NCI-H226 (cell line): ENCODE data around the gene ABCC1.
"Not testable (repeated sequence)": the region's sequence is repeated elsewhere in the genome, so short reads cannot be mapped to it uniquely, and the experiment has no call there.

Experiments
- DNase-seq: peaks from one replicate; pipeline ENCODE4 v3.0.0-alpha.2; 2015

Gene ABCC1

DNA sequence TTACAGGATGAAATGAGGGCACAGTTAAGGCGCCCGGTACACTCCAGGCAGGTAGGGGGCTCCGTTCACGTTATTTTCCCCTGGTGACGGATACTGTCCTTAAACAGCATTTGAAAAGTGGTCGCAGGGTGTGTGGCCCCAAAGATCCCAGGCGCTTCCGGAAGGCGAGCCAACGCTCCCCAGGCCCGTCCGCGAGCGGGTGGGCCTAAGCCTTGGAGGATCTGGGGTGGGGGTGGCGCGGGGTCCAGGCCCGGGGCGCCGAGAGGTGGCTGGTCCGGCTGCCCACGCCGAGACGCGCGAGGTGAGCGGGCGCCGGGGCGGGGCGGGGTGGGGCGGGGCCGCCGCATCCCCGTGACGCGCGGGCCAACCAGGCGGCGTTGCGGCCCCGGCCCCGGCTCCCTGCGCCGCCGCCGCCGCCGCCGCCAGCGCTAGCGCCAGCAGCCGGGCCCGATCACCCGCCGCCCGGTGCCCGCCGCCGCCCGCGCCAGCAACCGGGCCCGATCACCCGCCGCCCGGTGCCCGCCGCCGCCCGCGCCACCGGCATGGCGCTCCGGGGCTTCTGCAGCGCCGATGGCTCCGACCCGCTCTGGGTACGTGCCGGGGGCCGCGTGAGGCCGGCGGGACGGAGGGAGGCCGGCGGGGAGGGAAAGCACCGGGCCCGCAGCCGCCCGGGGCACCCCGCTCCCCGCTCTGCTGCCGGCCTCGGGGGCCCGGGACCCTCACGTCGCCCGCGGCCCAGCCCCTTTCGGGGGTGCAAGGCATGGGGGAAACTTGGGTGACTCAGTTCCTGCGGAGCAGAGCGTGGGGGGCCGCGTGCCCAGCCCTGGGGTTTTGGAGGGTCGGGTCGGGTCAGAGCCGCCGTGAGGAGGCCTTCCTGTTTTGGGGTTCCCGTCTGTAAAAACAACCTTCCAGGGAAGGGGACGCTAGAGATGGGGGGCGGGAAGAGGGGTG is at the start of gene ABCC1:
Gene ABCC1, plus strand, starts transcription at position 407 of the 951 bp plus-strand sequence. Its CDS starts 136 bp downstream, at position 543.
- DNase-seq: peak; percentile 44

DNA sequence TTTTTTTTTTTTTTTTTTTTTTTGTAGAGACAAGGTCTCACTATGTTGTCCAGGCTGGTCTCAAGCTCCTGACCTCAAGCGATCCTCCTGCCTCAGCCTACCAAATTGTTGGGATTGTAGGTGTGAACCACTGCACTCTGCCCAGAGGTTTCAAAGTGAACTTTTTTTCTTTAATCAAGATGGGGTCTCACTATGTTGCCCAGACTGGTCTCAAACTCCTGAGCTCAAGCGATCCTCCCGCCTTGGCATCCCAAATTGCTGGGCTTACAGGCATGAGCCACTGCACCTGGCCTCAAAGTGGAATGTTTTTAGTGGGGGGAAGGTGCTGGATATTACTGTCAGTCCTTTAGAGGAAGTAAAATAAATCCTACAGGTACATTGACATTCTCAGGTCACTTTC is 49.1 kb upstream of the ABCC1 start:
- DNase-seq: no peak

DNA sequence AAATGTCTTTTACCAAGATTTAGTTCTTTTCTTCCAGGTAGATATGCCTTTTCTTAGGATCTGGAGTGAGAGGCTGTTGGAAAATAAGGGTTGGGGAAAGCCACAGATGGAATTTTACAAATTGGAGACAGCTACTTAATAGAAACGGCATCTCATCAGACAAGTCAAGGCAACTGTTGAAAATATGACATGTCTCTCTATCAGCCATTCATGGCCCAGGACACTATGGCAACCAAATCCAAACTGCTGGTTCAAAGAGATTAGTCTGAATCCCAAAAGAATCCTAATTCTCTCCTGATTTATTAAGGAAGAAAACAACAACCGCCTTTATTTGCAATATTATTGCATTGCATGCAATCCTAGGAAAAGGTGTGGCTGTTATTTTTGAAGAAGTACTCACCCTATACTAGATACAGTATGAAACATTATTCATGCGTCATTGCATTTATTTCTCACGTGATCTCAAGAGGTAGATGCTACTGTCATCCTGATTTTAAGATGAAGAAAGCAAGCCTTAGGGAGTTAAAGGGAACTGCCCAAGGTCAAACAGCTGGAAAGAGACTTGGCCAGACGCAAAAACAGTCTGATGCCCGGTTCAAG is 48.4 kb upstream of the ABCC1 start:
- DNase-seq: no peak

DNA sequence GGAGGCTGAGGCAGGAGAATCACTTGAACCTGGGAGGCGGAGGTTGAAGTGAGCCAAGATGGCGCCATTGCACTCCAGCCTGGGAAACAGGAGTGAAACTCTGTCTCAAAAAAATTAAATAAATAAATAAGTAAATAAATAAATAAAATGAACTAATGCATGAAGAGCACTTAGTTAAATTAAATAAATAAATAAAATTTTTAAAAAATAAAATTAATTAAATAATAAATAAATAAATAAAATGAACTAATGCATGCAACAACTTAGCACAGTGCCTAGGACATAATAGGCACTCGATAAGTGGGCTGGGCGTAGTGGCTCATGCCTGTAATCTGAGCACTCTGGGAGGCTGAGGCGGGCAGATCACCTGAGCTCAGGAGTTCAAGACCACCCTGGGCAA is 45.5 kb upstream of the ABCC1 start:
- DNase-seq: no peak

DNA sequence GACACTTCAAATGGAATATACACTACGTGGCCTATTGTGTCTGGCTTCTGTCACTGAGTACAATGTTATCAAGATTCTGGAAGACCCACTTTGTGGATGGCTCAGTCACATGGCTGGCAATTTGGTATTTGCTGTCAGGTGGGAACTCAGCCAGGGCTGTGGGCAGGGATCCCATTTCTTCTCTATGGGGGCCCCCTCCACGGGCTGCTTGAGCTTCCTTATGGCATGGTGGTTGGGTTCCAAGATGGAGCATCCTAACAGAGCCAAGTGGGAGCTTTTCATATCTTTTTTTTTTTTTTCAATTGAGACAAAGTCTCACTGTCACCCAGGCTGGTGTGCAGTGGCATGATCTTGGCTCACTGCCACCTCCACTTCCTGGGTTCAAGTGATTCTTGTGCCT is 43.0 kb upstream of the ABCC1 start:
- DNase-seq: no peak

DNA sequence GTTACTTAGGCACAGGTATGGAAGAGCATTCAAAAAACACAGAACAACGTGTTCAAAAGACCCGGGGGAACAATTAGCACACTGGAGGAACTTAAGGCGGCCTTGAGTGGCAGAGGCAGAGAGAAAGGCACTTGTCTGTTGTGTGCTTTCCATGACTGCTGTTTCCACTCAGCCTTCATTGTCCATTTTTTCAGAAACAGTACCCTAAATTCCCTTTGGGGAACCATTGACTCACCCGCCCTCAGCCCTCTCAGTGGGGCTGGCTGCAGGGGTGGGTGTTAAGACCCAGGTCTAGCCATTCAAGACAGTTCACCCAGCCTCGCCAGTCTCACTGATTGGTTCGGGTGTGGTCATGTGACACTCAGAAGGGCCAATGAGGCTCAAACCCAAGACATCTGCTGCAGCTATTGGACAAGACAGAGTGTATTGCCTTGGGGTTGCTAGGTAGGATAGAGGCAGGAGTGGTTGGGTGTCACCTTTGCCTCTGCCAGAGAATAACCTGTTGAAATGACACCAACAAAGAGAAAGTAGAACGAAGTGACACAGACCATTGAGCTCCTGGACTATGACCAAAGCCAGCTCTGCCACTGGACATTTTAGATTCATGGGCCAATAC is 41.4 kb upstream of the ABCC1 start:
- DNase-seq: peak; percentile 50

DNA sequence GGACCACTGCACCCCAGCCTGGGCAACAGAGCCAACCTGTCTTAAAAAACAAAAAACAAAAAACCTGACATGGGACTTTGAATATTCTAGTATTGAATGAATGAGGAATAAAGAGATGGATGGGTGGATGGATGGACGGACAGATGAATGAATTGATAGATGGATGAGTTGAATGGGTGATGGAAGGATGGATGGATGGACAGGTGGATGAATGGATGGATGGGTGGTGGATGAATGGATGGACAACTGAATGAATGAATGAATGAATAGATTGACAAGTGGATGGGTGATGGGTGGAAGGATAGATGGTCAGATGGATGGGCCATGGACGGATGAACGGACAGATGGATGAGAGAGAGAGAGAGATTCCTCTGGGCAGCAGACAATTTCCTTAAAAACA is 38.2 kb upstream of the ABCC1 start:
- DNase-seq: no peak

DNA sequence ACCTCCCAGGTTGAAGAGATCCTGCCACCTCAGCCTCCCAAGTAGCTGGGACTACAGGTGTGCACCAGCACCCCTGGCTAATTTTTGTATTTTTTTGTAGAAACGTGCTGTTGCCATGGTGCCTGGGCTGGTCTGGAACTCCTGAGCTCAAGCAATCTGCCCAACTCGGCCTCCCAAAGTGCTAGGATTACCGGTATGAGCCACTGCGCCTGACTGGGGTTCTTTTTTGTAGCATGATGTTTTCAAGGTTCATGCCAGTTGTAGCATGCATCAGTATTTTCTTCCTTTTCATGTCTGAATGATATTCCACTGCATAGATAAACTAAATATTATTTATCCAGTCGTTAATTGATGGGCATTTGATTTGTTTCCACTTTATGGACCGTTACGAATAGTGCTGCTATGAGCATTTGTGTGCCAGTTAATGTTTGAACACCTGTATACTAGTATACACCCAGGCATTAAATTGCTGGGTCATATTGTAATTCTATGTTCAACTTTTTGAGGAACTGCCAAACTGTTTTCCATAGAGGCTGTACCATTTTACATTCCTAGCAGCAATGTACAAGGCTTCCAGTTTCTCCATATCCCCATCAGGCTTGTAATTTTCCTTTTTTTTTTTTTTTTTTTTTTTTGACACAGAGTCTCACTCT is 36.2 kb upstream of the ABCC1 start:
- DNase-seq: no peak

DNA sequence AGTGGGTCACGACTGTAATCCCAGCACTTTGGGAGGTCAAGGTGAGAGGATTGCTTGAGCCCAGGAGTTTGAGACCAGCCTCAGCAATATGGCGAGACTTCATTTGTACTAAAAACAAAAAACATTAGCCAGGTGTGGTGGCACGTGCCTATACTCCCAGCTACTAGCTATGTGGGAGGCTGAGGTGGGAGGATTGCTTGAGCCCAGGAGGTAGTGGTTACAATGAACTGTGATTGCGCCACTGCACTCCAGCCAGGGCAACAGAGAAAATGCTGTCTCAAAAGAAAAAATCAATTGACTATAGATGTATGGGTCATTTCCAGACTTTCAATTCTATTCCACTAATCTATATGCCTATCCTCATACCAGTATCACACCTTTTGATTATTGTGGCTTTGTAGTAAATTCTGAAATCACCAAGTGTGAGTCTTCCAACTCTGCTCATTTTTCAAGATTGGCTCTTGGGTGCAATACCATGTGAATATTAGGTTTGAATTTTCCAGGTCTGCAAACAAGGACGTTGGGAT is 33.8 kb upstream of the ABCC1 start:
- no peak for DNase-seq

DNA sequence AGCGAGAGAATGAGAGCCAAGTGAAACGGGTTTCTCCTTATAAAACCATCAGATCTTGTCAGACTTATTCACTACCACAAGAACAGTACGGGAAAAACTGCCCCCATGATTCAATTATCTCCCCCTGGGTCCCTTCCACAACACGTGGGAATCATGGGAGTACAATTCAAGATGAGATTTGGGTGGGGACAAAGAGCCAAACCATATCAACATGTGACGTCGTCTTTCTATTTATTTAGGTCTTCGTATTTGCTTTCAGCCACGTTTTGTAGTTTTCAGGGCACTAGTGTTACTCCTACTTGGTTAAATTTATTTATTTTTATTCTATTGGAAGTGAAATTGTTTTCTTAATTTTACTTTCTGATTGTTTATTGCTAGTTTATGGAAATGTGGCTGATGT is 33.1 kb upstream of the ABCC1 start:
- no peak for DNase-seq

DNA sequence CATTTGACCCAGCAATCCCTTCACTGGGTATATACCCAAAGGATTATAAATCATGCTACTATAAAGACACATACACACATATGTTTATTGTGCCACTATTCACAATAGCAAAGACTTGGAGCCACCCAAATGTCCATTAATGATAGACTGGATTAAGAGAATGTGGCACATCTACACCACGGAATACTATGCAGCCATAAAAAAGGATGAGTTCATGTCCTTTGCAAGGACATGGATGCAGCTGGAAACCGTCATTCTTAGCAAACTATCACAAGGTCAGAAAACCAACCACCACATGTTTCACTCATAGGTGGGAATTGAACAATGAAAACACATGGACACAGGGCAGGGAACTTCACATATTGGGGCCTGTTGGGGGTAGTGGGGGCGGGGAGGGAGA is 31.1 kb upstream of the ABCC1 start:
- DNase-seq: not testable (repeated sequence)

DNA sequence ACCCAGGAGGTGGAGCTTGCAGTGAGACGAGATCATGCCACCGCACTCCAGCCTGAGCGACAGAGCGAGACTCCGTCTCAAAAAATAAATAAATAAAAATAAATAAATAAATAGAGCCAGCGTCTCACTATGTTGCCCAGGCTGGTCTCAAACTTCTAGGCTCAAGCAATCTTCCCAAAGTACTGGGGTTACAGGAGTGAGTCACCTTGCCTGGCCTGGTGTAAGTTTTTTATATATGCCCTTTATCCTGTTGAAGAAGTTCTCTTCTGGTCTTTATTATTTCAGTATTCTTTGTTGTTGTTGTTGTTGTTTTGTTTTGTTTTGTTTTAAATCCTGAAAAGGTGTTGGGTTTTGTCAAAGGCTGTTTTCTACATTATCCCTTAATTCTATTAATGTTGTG is 30.1 kb upstream of the ABCC1 start:
- DNase-seq: no peak

DNA sequence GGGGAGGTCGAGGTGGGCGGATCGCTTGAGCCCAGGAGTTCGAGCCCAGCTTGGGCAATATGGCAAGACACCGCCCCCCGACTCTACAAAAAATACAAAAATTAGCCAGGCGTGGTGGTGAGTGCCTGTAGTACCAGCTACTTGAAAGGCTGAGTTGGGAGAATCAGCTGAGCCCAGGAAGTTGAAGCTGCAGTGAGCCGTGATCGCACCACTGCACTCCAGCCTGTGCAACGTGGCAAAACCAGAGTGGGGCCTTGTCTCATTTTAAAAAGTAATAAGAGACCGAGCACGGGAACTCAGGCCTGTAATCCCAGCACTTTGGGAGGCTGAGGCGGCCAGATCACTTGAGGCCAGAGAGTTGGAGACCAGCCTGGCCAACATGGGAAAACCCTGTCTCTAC is 24.4 kb upstream of the ABCC1 start:
- no peak for DNase-seq

DNA sequence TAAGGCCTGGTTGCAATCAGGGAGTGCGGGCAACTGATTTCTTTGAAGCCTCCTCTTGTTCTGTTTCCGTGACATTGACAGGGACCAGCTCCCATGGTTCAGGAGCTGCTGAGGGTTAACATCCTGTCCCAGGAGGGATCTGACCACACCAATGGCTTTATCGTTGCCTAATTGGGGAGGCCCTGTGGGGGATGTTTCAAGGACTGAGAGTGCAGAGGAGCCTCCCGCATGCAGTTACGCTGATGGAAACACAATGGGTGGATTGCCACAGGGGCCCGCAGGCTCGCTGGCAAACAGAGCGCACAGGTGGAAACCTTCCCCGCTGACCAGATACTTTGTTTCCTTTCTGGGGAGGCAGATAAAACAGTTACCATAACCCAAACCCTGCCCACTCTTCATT is 23.8 kb upstream of the ABCC1 start:
- DNase-seq: no peak

DNA sequence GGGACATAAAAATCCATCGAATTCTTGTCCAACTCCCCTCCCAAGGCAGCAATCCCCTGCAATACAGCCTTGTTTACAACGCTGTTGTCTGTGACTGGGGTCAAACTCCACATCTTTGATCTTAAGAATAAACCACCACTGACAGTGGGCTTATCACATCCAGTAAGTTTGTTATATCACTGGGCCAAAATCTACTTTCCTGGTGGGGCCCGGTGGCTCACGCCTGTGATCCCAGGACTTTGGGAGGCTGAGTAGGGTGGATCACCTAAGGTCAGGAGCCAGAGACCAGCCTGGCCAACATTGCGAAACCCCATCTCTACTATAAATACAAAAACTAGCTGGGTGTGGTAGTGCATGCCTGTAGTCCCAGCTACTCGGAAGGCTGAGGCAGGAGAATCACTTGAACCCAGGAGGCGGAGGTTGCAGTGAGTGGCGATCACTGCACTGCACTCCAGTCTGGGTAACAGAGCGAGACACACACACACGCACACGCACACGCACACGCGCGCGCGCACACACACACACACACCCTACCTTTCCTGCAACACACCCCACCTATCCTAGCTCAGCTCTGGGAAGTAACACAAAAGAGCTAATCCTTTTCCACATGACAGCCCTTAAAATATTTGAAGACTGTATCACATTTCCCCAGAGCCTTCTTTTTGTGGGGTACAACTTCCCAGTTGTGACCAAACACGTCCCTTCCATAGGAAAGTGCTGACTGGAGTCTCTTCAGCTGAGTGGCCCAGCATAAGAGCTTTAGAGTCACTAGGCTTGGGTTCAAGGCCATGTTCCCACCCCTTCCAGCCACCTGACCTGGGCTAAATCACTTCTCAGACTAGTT is 20.9 kb upstream of the ABCC1 start:
- DNase-seq: no peak

DNA sequence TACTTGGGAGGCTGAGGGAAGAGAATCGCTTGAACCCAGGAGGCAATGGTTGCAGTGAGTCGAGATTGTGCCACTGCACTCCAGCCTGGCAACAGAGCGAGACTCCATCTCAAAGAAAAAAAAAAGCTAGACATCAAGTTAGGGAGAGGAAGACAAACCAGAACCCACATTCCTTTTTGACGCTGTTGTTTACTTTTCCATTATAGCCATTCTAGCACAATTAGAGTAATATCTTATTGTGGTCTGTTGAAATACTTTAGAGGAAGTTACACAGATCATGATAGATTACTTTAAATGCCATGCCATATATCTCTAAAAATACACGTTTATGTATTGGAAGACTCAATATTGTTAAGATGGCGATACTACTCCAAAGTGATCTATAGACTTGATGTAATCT is 16.5 kb upstream of the ABCC1 start:
- DNase-seq: no peak

DNA sequence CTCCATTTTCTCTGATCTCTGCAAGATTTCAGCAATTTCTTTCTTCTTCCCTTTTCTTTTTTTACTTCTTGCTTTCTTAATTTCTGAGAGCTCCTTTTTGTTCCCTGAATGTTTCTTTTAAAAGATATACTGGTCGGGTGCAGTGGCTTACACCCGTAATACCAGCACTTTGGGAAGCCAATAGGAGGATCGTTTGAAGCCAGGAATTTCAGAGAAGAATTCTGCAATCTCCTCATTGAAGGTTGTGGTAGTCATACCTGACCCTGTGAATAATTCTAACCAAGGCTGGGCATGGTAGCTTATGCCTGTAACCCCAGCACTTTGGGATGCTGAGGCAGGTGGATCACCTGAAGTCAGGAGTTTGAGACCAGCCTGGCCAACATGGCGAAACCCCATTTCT is 15.6 kb upstream of the ABCC1 start:
- no peak for DNase-seq

DNA sequence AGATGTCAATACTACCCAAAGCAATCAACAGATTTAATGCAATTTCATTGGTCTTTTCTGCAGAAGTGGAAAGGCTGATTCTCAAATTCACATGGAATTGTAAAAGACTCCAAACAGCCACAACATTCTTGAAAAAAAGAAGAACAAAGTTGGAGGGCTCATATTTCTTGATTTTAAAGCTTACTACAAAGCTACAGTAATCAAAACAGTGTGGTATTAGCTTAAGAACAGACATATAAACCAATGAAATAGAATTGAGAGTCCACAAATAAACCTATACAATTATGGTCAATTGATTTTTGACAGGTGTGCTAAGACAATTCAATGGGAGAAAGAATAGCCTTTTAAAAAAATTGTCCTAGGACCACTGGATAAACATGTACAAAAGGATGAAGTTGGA is 14.4 kb upstream of the ABCC1 start:
- no peak for DNase-seq

DNA sequence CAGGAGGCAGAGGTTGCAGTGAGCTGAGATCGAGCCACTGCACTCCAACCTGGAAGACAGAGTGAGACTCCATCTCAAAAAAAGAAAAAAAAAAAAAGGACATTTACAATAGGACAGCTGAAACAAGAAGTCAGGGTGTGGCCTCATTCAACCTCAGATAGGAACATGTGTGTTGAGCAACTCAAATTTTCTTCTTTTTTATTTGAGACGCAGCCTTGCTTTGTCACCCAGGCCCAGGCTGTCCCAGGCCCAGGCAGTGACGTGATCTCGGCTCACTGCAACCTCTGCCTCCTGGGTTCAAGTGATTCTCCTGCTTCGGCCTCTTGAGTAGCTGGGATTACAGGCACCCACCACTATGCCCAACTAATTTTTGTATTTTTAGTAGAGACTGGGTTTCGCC is 12.6 kb upstream of the ABCC1 start:
- DNase-seq: not testable (repeated sequence)

DNA sequence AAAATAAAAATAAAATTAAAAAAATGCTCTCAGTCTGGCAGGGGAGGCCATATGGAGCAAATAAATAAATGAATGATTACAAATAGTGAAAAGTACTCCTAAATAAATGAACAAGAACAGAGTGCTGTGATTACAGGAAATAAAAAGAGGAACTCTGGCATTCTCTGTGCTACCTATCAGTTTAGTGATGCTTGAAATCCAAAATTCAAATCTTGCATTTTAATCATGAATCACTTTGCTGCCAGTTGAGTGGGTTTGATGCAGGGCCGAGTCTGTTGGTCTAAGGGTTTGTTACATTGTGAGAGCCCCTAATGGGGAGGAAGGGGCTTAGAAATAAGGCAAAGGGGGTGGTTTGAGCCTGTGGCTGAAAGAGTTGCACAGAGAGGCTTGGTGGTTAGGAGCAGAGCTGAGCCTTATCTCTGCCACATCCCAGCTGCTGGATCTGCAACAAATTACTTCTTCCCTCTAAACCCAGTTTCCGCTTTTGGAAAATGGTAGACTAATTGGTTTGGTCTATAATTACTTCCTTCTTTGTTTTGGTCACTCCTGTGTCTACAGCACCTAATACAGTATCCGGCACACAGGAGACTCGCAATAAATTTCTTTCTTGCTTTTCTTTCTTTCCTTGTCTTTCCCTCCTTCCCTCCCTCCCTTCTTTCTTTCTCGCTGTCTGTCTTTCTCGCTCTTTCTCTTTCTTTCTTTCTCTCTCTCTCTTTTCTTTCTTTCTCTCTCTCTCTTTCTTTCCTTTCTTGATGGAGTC is 6.3 kb upstream of the ABCC1 start:
- DNase-seq: no peak

DNA sequence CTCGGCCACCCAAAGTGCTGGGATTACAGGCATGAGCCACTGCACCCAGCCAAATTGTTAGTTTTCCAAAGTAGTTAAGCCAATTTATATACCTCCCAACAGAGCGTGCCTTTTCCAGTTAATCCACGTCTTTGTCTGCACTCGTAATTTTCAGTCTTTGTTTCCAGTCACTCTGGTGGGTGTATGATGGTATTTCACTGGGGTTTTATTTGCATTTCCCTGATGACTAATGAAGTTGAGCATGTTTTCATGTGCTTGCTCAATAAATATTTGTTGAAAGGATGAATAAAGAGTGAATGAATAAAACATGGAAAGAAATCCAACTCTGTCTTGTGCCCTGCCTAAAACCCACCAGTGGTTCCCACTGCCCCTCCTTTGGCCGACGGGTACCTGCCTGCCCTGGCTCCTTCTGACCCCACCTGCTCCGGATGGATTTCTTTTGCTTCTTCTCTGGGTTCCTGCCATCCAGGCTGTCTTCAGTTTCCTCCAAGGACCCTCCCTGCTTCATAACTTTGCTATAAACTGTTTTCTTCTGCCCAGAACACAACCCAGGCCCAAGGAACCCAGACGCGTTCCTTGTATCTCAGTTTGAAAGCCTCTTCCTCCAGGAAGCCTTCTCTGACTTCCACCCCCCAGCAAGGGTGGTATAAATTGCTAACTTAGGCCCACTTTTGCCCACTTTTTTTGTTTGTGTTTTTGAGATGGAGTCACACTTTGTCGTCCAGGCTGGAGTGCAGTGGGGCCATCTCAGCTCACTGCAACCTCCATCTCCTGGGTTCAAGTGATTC is 3.0 kb upstream of the ABCC1 start:
- DNase-seq: no peak
